Central memory CD8-positive, alpha-beta T cell (primary cell): ENCODE measurements around the gene PRLR.

Experiments used
- ATAC-seq: fragments of 150-1000 bp; cut with Tn5 transposase; replicated peaks from 2 replicates; pipeline ENCODE4 v1.10.0; 2022; ENCODE audit warnings: mild to moderate bottlenecking, moderate FRiP score, moderate number of reproducible peaks; ENCODE audit not compliant: poor library complexity, severe bottlenecking; ENCODE audit errors: extremely low read depth
- DNase-seq, 2 donors: peaks; one replicate each; pipeline ENCODE4 v3.0.0; 2021; ENCODE audit warnings: low spot score in 2 of 2
- H3K27ac Mint-ChIP-seq: one replicate; pipeline ENCODE4 v1.8.0; 2022; ENCODE audit warnings: low read depth, mild to moderate bottlenecking, moderate library complexity, mixed read lengths
- H3K27me3 Mint-ChIP-seq: one replicate; pipeline ENCODE4 v1.8.0; 2022; ENCODE audit warnings: mixed read lengths
- H3K36me3 Mint-ChIP-seq: one replicate; pipeline ENCODE4 v1.8.0; 2022; ENCODE audit warnings: mild to moderate bottlenecking, moderate library complexity, mixed read lengths; ENCODE audit not compliant: insufficient read depth
- H3K4me1 Mint-ChIP-seq: one replicate; pipeline ENCODE4 v1.8.0; 2022; ENCODE audit warnings: mixed read lengths
- H3K4me3 Mint-ChIP-seq: one replicate; pipeline ENCODE4 v1.8.0; 2022; ENCODE audit warnings: mild to moderate bottlenecking, moderate library complexity, mixed read lengths
- H3K9me3 Mint-ChIP-seq: one replicate; pipeline ENCODE4 v1.8.0; 2022; ENCODE audit warnings: mixed read lengths

Gene PRLR

GRCh38 chr5:35230038-35230611, at the start of gene PRLR:
PRLR (minus strand) TSS chr5:35230487; CDS start chr5:35089620, 140,867 bp downstream.
- Mint-ChIP-seq H3K27ac (no peak within 1 kb of the TSS), H3K4me1 (peaks cover 8% of the 10 kb centered on the region), H3K36me3 (no peaks in the 10 kb centered on the region), H3K4me3 (peak within 1 kb of the TSS; percentile 39), H3K9me3 (no peaks in the 10 kb centered on the region), H3K27me3 (peaks cover 93% of the 10 kb centered on the region)
- no peak for ATAC-seq
- DNase-seq = no peak

DNA sequence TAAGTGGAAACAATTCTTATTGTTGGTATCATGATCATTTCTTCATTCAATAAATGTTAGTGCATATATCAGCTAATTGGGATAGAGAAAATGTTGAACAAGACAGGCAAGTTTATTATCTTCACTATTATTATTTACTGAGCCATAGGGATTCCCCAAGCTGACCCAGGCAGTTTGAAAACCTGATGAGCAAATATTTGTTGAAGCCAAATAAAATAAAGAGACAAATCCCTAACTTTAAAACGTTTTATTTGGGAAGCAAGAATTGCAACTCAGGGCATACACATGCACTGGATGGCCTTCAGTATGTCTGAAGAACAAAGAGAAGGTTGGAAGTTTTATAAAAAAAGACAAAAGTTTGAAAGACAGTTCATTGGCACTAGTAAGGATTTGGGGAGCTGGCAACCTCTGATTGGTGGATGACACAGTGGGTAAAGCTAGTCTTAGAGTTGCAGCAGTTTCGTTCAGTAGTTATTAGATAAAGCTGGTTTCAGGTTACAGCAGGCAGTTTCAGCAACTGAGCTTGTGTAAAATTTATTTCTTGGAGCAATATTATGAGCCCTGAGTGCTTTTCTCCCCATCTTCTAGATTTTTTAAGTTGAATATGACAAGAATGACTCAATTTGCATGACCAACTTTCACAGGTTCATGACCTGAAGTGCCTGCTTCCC, 44.7 kb upstream of the PRLR start:
- no peaks in the 10 kb centered on the region for H3K9me3 Mint-ChIP-seq

DNA sequence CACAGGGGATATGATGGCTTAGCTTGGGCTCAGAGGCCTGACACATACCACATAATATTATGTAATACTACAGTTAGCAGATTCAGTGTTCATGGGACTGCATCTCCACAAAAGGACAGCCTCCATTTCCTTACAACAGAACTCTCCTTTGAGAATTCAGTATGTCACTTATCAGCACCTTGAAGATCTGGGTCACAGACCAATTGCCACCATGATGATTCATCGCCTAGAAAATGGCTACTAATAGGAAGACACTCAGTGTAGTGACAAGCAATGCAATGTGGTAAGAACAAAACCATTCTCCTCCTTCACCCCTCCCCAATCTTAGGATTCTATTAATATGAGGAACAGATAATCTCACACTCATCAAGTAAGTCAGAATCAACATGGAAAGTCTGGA, 38.7 kb upstream of the PRLR start:
- H3K9me3 Mint-ChIP-seq = no peaks in the 10 kb centered on the region
- ATAC-seq (no peak), DNase-seq (no peak)

More for the DNA sequence above, 44.7 kb upstream of the PRLR start:
- Mint-ChIP-seq H3K36me3 (no peaks in the 10 kb centered on the region), H3K4me3 (no peak overlapping the region), H3K4me1 (no peaks in the 10 kb centered on the region), H3K27ac (no peak overlapping the region), H3K27me3 (peaks cover 11% of the 10 kb centered on the region)
- ATAC-seq = no peak
- no peak for DNase-seq

DNA sequence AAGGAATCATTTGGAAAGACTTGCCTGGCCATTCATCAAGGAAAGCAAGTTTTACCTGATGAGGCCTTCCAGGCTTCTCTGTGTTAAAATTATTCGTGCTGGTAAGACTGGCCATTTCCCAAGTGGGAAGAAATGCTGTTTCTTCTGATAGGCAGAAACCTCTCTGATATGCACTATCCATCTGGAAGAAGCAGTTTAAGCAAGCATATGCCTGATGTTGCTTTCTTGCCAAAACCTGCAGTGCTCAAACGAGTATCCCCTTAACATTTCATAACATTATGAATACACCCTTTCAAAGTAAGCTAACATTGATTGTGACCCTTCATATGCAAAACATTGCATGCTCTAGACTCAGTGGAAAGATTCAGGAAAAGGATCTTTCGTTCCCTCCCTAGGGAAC, 36.0 kb upstream of the PRLR start:
- Mint-ChIP-seq H3K36me3 (no peaks in the 10 kb centered on the region), H3K4me3 (no peak overlapping the region), H3K9me3 (no peaks in the 10 kb centered on the region), H3K27me3 (no peaks in the 10 kb centered on the region), H3K27ac (no peak overlapping the region), H3K4me1 (no peaks in the 10 kb centered on the region)
- DNase-seq (no peak), ATAC-seq (no peak)

More for the DNA sequence above, 38.7 kb upstream of the PRLR start:
- H3K4me3 Mint-ChIP-seq = no peak overlapping the region
- H3K27me3 Mint-ChIP-seq = no peaks in the 10 kb centered on the region
- H3K27ac Mint-ChIP-seq = no peak overlapping the region
- H3K36me3 Mint-ChIP-seq = no peaks in the 10 kb centered on the region
- H3K4me1 Mint-ChIP-seq = no peaks in the 10 kb centered on the region

DNA sequence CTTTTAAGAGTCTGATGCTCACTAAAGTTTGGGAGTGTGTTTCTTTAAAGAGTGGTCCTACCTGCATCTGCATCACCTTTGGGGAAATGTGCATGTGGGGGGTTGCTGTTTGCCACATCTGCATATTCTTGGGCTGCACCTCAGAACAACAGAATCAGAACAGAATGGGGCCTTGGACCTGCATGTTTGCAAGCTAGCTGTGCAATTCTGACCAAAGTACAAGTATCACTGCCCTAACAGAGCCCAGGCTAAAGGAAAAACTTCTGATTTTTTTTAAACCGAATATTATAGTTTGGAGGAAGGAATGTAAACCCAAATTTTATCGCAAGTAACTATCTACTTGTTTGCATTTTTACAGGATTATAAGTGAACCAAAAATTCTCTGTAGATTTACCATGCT, 34.2 kb upstream of the PRLR start:
- Mint-ChIP-seq H3K4me3 (no peak overlapping the region), H3K27me3 (peaks cover 13% of the 10 kb centered on the region), H3K9me3 (peaks cover 7% of the 10 kb centered on the region), H3K36me3 (no peaks in the 10 kb centered on the region), H3K4me1 (no peaks in the 10 kb centered on the region), H3K27ac (no peak overlapping the region)
- ATAC-seq (no peak), DNase-seq (no peak)

GRCh38 chr5:35263266-35263877, 33.1 kb upstream of the PRLR start:
- Mint-ChIP-seq H3K27ac (no peak overlapping the region), H3K27me3 (peaks cover 23% of the 10 kb centered on the region), H3K4me1 (no peaks in the 10 kb centered on the region), H3K36me3 (no peaks in the 10 kb centered on the region), H3K9me3 (peaks cover 7% of the 10 kb centered on the region), H3K4me3 (no peak overlapping the region)
- ATAC-seq (no peak), DNase-seq (no peak)

GRCh38 chr5:35253582-35253981, 23.3 kb upstream of the PRLR start:
- H3K4me1 Mint-ChIP-seq = no peaks in the 10 kb centered on the region
- peaks cover 25% of the 10 kb centered on the region for H3K9me3 Mint-ChIP-seq
- no peak for ATAC-seq
- peaks cover 6% of the 10 kb centered on the region for H3K27me3 Mint-ChIP-seq
- DNase-seq = no peak
- no peak overlapping the region for H3K27ac Mint-ChIP-seq
- H3K36me3 Mint-ChIP-seq = no peaks in the 10 kb centered on the region
- no peak overlapping the region for H3K4me3 Mint-ChIP-seq

DNA sequence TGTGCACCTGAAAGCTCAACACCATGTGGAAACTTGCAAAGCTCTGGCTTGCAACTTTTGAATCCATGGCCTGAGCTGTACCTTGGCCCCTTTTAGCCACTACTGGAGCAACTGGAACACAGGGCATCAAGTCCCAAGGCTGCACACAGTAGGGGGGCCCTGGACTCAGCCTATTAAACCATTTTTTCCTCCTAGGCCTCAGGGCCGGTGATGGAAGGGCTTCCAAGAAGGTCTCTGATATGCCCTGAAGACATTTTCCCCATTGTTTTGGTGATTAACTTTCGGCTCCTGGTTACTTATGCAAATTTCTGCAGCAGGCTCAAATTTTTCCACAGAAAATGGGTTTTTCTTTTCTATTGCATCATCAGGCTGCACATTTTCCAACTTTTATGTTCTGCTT, 22.7 kb upstream of the PRLR start:
- Mint-ChIP-seq H3K4me3 (no peak overlapping the region), H3K27ac (no peak overlapping the region), H3K9me3 (peaks cover 25% of the 10 kb centered on the region), H3K4me1 (no peaks in the 10 kb centered on the region), H3K36me3 (no peaks in the 10 kb centered on the region), H3K27me3 (no peaks in the 10 kb centered on the region)
- DNase-seq (no peak), ATAC-seq (no peak)

- DNase-seq = no peak
- H3K27me3 Mint-ChIP-seq = peaks cover 11% of the 10 kb centered on the region
- no peak overlapping the region for H3K4me3 Mint-ChIP-seq
- ATAC-seq = no peak
- H3K27ac Mint-ChIP-seq = no peak overlapping the region
- no peaks in the 10 kb centered on the region for H3K36me3 Mint-ChIP-seq
- H3K9me3 Mint-ChIP-seq = peaks cover 20% of the 10 kb centered on the region
- H3K4me1 Mint-ChIP-seq = no peaks in the 10 kb centered on the region
Observed at GRCh38 chr5:35248843-35249780, 18.8 kb upstream of the PRLR start.

DNA sequence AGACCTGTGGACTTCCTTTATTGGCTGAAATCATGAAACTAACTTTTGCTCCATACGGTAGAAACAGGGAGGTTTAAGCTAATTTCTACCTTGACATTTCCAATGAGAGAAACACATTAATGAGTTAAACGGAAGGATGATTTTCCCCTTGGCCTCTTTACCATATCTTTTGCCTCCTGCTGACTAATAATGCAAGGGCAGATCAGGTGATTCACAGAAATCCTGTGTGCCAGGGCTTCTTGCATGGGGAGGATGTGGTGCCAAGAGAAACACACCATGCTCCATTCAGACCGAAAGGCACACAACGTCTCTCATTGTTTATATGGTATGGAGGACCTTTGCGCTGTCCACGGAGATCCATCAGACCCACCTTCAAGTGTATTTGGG, 17.4 kb upstream of the PRLR start:
- Mint-ChIP-seq H3K27me3 (peaks cover 21% of the 10 kb centered on the region), H3K4me3 (no peak overlapping the region), H3K36me3 (no peaks in the 10 kb centered on the region), H3K27ac (no peak overlapping the region), H3K4me1 (no peaks in the 10 kb centered on the region), H3K9me3 (peaks cover 11% of the 10 kb centered on the region)
- DNase-seq (no peak), ATAC-seq (no peak)

DNA sequence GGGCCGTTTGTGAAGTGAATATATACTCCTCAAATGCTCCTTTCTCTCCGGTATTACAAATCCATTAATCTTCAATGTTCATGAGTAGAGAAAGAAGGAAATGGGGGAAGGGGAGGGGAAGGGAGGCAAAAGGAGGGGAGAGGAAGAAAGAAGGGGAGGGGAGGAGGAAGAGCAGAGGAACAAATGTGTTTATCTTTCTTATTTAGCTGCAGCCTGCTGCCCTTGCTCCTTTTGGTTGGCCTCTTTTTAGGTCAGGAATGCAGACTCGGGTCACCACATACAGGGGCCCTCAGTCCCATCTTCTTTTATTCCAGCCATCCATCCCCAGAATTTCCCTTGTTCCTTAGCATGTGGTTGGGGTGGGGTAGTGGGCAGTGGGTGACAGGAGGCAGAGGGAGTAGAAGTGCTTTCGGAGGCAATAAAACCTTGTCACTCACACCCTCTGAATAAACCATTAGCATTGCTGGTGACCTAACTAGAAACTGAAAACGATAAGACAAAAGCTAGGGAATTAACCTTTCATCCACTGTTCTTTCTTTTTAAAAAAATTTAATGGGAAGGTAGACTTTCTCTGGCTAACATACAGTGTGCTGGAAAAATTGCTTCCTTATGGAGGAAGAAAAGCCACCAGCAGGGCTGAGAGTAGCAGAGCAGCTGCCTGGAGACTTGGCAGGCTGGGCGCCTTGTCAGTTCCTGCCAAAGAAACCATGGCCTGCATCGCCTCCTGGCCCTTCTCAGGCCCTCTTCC, 16.8 kb upstream of the PRLR start:
- H3K36me3 Mint-ChIP-seq = no peaks in the 10 kb centered on the region
- no peaks in the 10 kb centered on the region for H3K4me1 Mint-ChIP-seq
- peaks cover 27% of the 10 kb centered on the region for H3K27me3 Mint-ChIP-seq
- peaks cover 10% of the 10 kb centered on the region for H3K9me3 Mint-ChIP-seq
- DNase-seq (no peak), ATAC-seq (no peak)
- no peak overlapping the region for H3K27ac Mint-ChIP-seq
- no peak overlapping the region for H3K4me3 Mint-ChIP-seq

GRCh38 chr5:35246411-35246810, 16.1 kb upstream of the PRLR start:
- no peak for ATAC-seq
- Mint-ChIP-seq H3K27ac (no peak overlapping the region), H3K9me3 (peaks cover 4% of the 10 kb centered on the region), H3K4me3 (no peak overlapping the region), H3K4me1 (no peaks in the 10 kb centered on the region), H3K36me3 (no peaks in the 10 kb centered on the region), H3K27me3 (peaks cover 27% of the 10 kb centered on the region)
- no peak for DNase-seq
